SK-N-SH (cell line): ENCODE results near the gene AZIN2. TPM values are rescaled to one million over a fixed set of nuclear protein-coding genes. Genes with fewer than 3 reads are reported as not detected.
A peak's percentile ranks its signal among the peaks of the same experiment; 100 is the strongest.

Experiments used
- CTCF ChIA-PET: fragments of 300-600, 350-600 bp; formaldehyde crosslinking; extraction: SDS; loops from one replicate; lab custom pipeline; 2021; lab: Yijun Ruan, JAX
- POLR2A ChIA-PET: fragments of 350-600 bp; sonication (Branson Sonifier 250); formaldehyde crosslinking; extraction: SDS; loops from one replicate; lab custom pipeline; 2020; ENCODE audit warnings: antibody characterized with exemption, inconsistent platforms; lab: Yijun Ruan, JAX
- DNase-seq: peaks from one replicate; pipeline ENCODE4 v3.0.0; 2012
- H2AFZ ChIP-seq: fragments of 200-600 bp; sonication (generic); 2 replicates; pipeline ENCODE4 v1.8.1; 2016; ENCODE audit warnings: antibody characterized with exemption, mild to moderate bottlenecking, low read depth
- H3F3A ChIP-seq: fragments of 200-600 bp; sonication (generic); replicated peaks from 2 replicates; pipeline ENCODE3; 2016; ENCODE audit warnings: antibody characterized with exemption, mild to moderate bottlenecking; ENCODE audit not compliant: insufficient read depth
- H3K27ac ChIP-seq, 2 experiments: fragments of 200-500 bp in 1 of 2; fragments of 200-600 bp in 1 of 2; sonication (Bioruptor generic) in 1 of 2; sonication (generic), shearing (Covaris generic) in 1 of 2; 2 replicates each; pipeline versions ENCODE4 v1.5.1 to v1.6.1; 2014 to 2016; ENCODE audit warnings: low read depth in 2 of 2, inconsistent platforms in 1 of 2, low read length in 1 of 2, mild to moderate bottlenecking in 1 of 2, mixed read lengths in 1 of 2
- H3K27me3 ChIP-seq: fragments of 200-600 bp; sonication (generic), shearing (Covaris generic); 2 replicates; pipeline ENCODE4 v1.6.1; 2016; ENCODE audit warnings: mixed run types; ENCODE audit not compliant: insufficient read depth
- H3K36me3 ChIP-seq, 2 experiments: fragments of 200-500 bp in 1 of 2; fragments of 200-600 bp in 1 of 2; sonication (Bioruptor generic) in 1 of 2; sonication (generic) in 1 of 2; replicated peaks in 1 of 2; 2 replicates each; pipeline versions ENCODE3 to v1.5.1; 2014 to 2016; ENCODE audit warnings: low read length in 1 of 2, mild to moderate bottlenecking in 1 of 2; ENCODE audit not compliant: insufficient read depth in 2 of 2, control insufficient read depth in 1 of 2
- H3K4me1 ChIP-seq, 2 experiments: fragments of 200-500 bp in 1 of 2; fragments of 200-600 bp in 1 of 2; sonication (Bioruptor generic) in 1 of 2; sonication (generic), shearing (Covaris generic) in 1 of 2; 2 replicates each; pipeline versions ENCODE4 v1.5.1 to v1.6.1; 2014 to 2016; ENCODE audit warnings: low read depth in 1 of 2, low read length in 1 of 2, mixed run types in 1 of 2; ENCODE audit not compliant: insufficient read depth in 2 of 2, control insufficient read depth in 1 of 2
- H3K4me2 ChIP-seq: fragments of 200-600 bp; sonication (generic), shearing (Covaris generic); 2 replicates; pipeline ENCODE4 v1.6.1; 2017; ENCODE audit warnings: mixed run types
- H3K4me3 ChIP-seq, 2 experiments: fragments of 200-500 bp in 1 of 2; fragments of 200-600 bp in 1 of 2; sonication (Bioruptor generic) in 1 of 2; sonication (generic), shearing (Covaris generic) in 1 of 2; 2 replicates each; pipeline versions ENCODE4 v1.5.1 to v1.8.1; 2014 to 2016; ENCODE audit warnings: low read depth in 2 of 2, inconsistent platforms in 1 of 2, low read length in 1 of 2, mild to moderate bottlenecking in 1 of 2, mixed read lengths in 1 of 2, moderate library complexity in 1 of 2
- H3K79me2 ChIP-seq: fragments of 200-600 bp; sonication (generic); 2 replicates; pipeline ENCODE4 v1.8.1; 2017; ENCODE audit warnings: mild to moderate bottlenecking; ENCODE audit not compliant: insufficient read depth
- H3K9ac ChIP-seq: fragments of 200-600 bp; sonication (generic); 2 replicates; pipeline ENCODE4 v1.6.1; 2017; ENCODE audit warnings: mixed run types
- H3K9me2 ChIP-seq: fragments of 200-600 bp; sonication (generic); 2 replicates; pipeline ENCODE4 v1.6.1; 2017; ENCODE audit warnings: mixed run types
- H3K9me3 ChIP-seq: fragments of 200-600 bp; sonication (generic); 2 replicates; pipeline ENCODE4 v1.6.1; 2017; ENCODE audit warnings: mixed run types, mild to moderate bottlenecking, moderate library complexity
- H4K20me1 ChIP-seq: fragments of 200-600 bp; sonication (generic); 2 replicates; pipeline ENCODE4 v1.6.1; 2017; ENCODE audit warnings: mild to moderate bottlenecking, mixed run types; ENCODE audit not compliant: insufficient read depth
- CHD2 ChIP-seq: fragments of 150-350 bp; IDR thresholded peaks from 2 replicates; pipeline ENCODE4 v1.6.1; 2018; ENCODE audit warnings: low read length; ENCODE audit not compliant: partially characterized antibody
- CTCF ChIP-seq: fragments of 200-600 bp; sonication (generic); IDR thresholded peaks from 2 replicates; pipeline ENCODE4 v1.6.1; 2017; ENCODE audit warnings: antibody characterized with exemption, mild to moderate bottlenecking, moderate library complexity
- EP300 ChIP-seq, 2 experiments: IDR thresholded peaks; 2 replicates each; pipeline versions ENCODE4 v1.4.0 to v1.6.1; 2012; ENCODE audit warnings: borderline replicate concordance in 1 of 2, low read depth in 1 of 2, low read length in 1 of 2
- FOSL2 ChIP-seq: IDR thresholded peaks from 2 replicates; pipeline ENCODE4 v1.4.0; 2012; ENCODE audit warnings: low read depth, mild to moderate bottlenecking, moderate library complexity, borderline replicate concordance
- FOXM1 ChIP-seq: IDR thresholded peaks from 2 replicates; pipeline ENCODE4 v1.4.0; 2012; ENCODE audit warnings: low read depth, mild to moderate bottlenecking
- GATA2 ChIP-seq: sonication (generic); formaldehyde crosslinking; IDR thresholded peaks from 2 replicates; pipeline ENCODE4 v1.5.0; 2020; ENCODE audit warnings: mild to moderate bottlenecking, missing genetic modification reagents
- MAX ChIP-seq: IDR thresholded peaks from 2 replicates; pipeline ENCODE4 v1.4.0; 2012; ENCODE audit warnings: low read depth
- MEF2A ChIP-seq: IDR thresholded peaks from 2 replicates; pipeline ENCODE4 v1.4.0; 2012; ENCODE audit warnings: low read depth, borderline replicate concordance
- NFIC ChIP-seq: IDR thresholded peaks from 2 replicates; pipeline ENCODE4 v1.4.0; 2012; ENCODE audit warnings: borderline replicate concordance
- NRF1 ChIP-seq: IDR thresholded peaks from 2 replicates; pipeline ENCODE4 v1.6.1; 2012; ENCODE audit warnings: low read depth, mild to moderate bottlenecking, low read length
- PBX3 ChIP-seq: IDR thresholded peaks from 2 replicates; pipeline ENCODE4; 2012
- POLR2AphosphoS5 ChIP-seq: IDR thresholded peaks from 2 replicates; pipeline ENCODE4 v1.6.1; 2012; ENCODE audit warnings: low read depth, low read length
- REST ChIP-seq: IDR thresholded peaks from 2 replicates; pipeline ENCODE4 v1.6.1; 2012; ENCODE audit warnings: mild to moderate bottlenecking, low read depth, low read length, moderate library complexity
- TAF1 ChIP-seq: IDR thresholded peaks from 2 replicates; pipeline ENCODE4 v1.6.1; 2012; ENCODE audit warnings: low read depth, mild to moderate bottlenecking, low read length, moderate library complexity, borderline replicate concordance
- TEAD4 ChIP-seq: IDR thresholded peaks from 2 replicates; pipeline ENCODE4 v1.4.0; 2012; ENCODE audit warnings: mild to moderate bottlenecking, borderline replicate concordance; ENCODE audit not compliant: insufficient read depth
- WGBS: methylation state at CpG from one replicate; pipeline ENCODE4 v1.1.6; 2017; ENCODE audit warnings: low lambda C conversion rate; 5-methylcytosine and 5-hydroxymethylcytosine counted together
- polyA plus RNA-seq, 3 experiments: library from polyadenylated mRNA; depleted of rRNA; stranded (reverse); fragments of >200 nt; gene quantifications; 2 replicates each; pipeline ENCODE4 v1.2.3, GENCODE V29; 2012

The AZIN2 gene
- polyA plus RNA-seq, 1 of the 3 experiments (the other 2 are of a cell fraction): 17.8 TPM

GRCh38 chr1:33151116-33151515 lies 70.2 kb downstream of the AZIN2 start:
- Histone ChIP-seq H3K4me2 (no peak overlapping the region), H4K20me1 (no peaks in the 10 kb centered on the region), H3K36me3 (peaks cover 0 to 17% of the 10 kb centered on the region in 2 experiments), H3K9me2 (no peaks in the 10 kb centered on the region), H3K27me3 (no peaks in the 10 kb centered on the region), H3F3A (no peaks in the 10 kb centered on the region), H3K27ac (no peak overlapping the region), H3K79me2 (no peaks in the 10 kb centered on the region), H3K4me1 (peaks cover 0 to 22% of the 10 kb centered on the region in 2 experiments; a peak in 1 of 4 replicates), H3K9ac (no peak overlapping the region), H3K9me3 (no peaks in the 10 kb centered on the region), H2AFZ (no peak overlapping the region), H3K4me3 (no peak overlapping the region)
- 100% methylated on average over 1 of the region's 7 CpGs for WGBS
- no peak for TF ChIP-seq REST
- TF ChIP-seq PBX3: no peak
- no peak for TF ChIP-seq CHD2
- TF ChIP-seq CTCF: no peak
- no peak for DNase-seq
- ChIA-PET POLR2A (interaction anchor here (1.2 kb wide), 1 partner anchor 22 kb away, joined by 3 read pairs; no protein-coding TSS in a partner anchor), CTCF (interaction anchor here (0.6 to 1.0 kb wide), 2 partner anchors 13 to 25 kb away, joined by 3 to 4 read pairs; no protein-coding TSS in a partner anchor)

GRCh38 chr1:33152685-33153432 lies 71.9 kb downstream of the AZIN2 start:
- peaks cover 4% of the 10 kb centered on the region in 2 experiments for H3K36me3 ChIP-seq
- no peak overlapping the region for H3K9ac ChIP-seq
- H3K4me1 ChIP-seq: peaks cover 0 to 19% of the 10 kb centered on the region in 2 experiments; a peak in 1 of 4 replicates
- no peaks in the 10 kb centered on the region for H3K79me2 ChIP-seq
- H4K20me1 ChIP-seq: no peaks in the 10 kb centered on the region
- H3K27me3 ChIP-seq: no peaks in the 10 kb centered on the region
- peak; percentile 72 for DNase-seq
- CTCF ChIA-PET: interaction anchor here (1.0 to 1.1 kb wide), 2 partner anchors 15 to 26 kb away, joined by 4 to 5 read pairs; no protein-coding TSS in a partner anchor
- WGBS: 87% methylated on average over 2 of the region's 2 CpGs
- no peak overlapping the region for H2AFZ ChIP-seq
- peak overlapping the region in 1 of 2 experiments; percentile 74; a peak in 2 of 4 replicates for H3K27ac ChIP-seq
- H3K4me3 ChIP-seq: no peak overlapping the region
- POLR2A ChIA-PET: interaction anchor here (1.2 kb wide), 1 partner anchor 25 kb away, joined by 10 read pairs; no protein-coding TSS in a partner anchor
- H3F3A ChIP-seq: no peaks in the 10 kb centered on the region
- H3K4me2 ChIP-seq: no peak overlapping the region
- no peaks in the 10 kb centered on the region for H3K9me2 ChIP-seq
- no peaks in the 10 kb centered on the region for H3K9me3 ChIP-seq
- no peak for TF ChIP-seq CHD2
- TF ChIP-seq MEF2A: no peak
- TF ChIP-seq MAX: no peak
- no peak for TF ChIP-seq NRF1
- no peak for TF ChIP-seq FOXM1
- TF ChIP-seq TEAD4: no peak
- TF ChIP-seq TAF1: no peak
- no peak for TF ChIP-seq NFIC
- TF ChIP-seq PBX3: no peak
- TF ChIP-seq FOSL2: no peak
- TF ChIP-seq EP300 (IDR thresholded peaks at IDR 0.05; ENCODE audit: borderline replicate concordance in 1 of 2, low read depth in 1 of 2, low read length in 1 of 2): no peak
- TF ChIP-seq GATA2: no peak
- no peak for TF ChIP-seq POLR2AphosphoS5
